NCI-H1436 treated with DMSO at 0.1 percent for 48 hours (cell line): ENCODE results near the gene NIPAL3.

Experiments
- DNase-seq: peaks from one replicate; lab custom pipeline; 2025; lab: John Stamatoyannopoulos, UW

Gene NIPAL3

DNA sequence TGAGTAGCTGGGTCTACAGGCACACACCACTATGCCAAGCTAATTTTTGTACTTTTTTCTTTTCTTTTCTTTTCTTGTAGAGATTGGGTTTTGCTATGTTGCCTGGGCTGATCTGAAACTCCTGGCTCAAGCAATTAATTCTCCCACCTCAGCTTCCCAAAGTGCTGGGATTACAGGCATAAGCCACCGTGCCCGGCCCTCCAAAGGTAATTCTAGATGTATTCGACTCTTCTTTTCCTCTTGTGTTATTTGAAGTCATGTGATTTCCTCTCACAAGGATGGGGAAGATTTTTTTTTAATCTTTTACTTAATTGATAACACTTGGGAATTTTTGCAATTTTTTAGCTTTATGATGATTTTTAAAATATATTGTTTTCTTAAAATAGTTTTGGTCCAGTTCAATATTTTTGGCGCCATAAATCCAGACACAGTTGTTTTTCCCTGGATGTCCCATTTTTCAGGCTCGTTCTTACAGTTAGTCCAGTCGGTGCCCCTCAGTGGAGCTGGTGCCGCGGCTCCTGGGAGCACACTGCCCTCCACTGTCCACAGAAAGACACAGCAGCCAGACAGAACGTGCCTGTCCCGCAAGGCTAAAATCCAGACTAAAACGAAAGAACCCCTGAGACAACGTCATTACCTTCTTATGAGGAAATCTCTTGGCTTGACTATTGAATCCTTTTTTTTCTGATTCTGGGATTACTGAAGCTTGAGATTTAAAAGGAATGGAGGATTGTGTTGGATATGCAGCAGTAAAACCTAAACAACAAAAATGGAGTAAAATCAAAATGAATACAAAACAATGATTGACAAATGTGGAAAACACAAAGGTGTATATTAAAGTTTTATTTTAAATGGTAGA, 24.4 kb upstream of the NIPAL3 start:
- DNase-seq = no peak

DNA sequence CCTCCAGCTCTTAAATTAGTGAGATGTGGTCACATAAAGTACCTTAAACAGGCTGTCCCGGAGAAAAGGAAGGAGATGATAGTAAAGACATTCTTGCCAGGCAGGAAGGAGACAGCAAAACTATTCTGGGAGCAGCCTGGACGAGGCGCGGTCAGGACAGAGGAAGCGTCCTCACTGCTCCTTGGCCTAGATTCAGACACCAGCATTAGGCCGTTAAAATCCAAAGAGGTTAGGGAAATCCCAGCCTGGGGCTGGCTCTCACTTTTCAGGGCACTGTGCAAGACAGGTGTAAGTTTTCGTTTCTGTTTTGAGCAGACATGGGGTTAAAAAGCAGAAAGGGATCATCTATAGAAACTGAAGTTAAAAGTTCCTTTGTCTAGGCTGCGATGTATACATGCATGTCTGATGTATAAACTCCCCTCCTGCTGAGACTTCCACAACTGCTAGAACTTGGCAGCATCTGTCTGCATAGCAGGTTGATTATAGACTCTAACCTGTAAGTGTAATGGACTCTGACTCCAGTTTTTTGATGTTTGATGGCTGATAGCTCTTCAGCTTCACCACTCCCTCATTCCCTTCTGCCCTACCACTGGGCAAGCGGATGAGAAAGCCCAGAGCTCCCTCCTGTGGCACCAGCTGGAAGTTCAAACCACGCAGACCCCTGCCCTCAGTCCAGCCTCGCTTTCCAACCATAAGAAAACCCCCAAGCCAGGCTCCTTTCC, 23.6 kb upstream of the NIPAL3 start:
- DNase-seq = no peak

DNA sequence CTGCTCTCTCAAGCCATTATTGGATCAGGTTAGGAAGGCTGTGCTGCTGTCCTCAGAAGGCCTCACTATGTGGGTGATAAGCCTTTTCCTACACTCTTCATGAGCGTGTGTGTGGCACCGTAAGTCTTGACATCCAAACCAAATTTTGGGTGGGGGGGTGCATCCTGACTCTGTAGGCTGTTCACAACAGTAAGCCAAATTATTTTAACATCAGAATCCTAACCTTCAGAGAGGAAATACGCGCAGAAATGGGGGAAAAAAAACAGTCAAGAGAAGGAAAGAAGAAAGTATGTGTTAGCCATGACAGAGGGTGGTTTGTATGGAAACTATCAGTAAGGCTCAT, 23.0 kb upstream of the NIPAL3 start:
- DNase-seq = no peak

DNA sequence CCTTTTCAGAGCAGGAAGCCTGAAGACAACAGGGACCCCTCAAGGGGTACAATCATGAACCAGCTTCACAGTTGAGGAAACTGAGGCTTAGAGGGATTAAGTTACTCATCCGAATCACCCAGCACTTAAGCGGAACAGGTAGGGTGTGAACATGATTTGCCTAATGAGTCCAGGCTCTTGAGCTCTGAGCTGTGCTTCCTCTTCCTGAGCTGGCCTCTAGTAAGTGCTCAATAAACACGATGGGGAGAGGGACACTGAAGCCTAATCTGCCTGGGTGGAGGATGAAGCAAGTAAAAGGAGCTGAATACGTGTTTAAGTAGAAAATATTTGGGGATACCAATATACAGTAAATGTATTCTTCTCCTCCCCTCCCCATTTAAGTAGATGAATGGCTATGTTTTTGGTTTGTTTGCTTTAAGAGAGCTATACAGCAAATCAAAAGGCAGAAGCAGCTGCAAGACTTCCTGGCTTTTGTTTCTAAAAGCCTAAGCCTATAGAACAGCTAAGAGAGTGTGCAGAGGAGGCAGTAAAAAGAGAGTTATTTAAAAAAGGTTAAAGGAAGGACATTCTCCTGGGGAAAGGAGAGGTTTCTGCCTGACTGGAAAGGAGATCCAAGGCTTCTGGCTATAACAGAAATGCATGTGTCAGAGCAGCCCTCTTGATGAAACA, 22.5 kb upstream of the NIPAL3 start:
- DNase-seq = peak; percentile 33

DNA sequence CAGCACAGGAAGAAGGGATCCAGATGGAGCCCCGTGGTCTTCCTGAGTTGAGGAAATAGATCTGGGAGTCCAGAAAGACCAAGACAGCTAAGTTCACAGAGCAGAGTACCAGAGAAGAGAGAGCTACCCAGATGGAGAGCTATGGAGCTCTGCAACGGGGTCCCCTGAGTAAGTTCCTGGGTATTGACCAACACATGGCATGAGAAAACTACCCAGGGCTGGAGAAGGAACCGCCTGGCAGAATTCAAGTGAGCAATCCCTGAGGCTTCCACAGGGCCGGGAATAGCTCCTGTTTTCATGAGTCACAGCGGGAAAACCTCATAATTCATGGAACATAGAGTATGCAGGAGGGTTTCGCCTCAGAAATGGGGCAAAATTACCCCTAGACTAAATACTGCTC, 21.7 kb upstream of the NIPAL3 start:
- no peak for DNase-seq

GRCh38 chr1:24400065-24400464, 15.5 kb upstream of the NIPAL3 start:
- no peak for DNase-seq

DNA sequence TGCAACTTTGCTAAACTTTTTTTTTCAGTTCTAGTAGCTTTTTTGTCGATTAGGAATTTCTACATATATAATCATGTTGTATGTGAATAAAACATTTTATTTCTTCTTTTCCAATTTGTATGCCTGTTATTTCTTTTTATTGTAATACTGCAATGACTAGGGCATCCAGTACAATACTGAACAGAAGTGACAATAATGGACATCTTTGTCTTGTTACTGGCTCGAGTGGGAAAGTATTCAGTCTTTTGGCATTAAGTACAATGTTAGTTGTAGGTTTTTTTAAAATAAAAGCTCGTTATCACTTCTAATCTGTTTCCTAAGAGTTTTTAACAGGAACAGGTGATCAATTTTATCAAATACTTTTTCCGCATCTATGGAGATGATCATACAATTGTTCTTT, 11.8 kb upstream of the NIPAL3 start:
- DNase-seq = no peak

DNA sequence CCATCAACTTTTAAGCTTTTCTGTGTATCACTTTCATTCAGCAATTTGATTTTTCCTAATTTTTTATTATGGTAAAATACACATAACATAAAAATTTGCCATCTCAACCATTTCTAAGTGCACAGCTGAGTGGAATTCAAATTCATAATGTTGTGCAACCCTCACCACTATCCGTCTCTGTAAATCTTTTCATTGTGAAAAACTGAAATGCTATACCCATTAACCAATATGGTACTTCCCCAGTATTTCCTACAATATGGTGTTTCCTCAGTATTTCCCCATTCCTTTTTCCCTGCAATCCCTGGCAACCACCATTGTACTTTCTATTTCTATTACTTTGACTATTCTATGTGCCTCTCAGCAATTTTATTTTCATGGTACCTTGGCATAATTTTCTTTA, 8.8 kb upstream of the NIPAL3 start:
- no peak for DNase-seq

DNA sequence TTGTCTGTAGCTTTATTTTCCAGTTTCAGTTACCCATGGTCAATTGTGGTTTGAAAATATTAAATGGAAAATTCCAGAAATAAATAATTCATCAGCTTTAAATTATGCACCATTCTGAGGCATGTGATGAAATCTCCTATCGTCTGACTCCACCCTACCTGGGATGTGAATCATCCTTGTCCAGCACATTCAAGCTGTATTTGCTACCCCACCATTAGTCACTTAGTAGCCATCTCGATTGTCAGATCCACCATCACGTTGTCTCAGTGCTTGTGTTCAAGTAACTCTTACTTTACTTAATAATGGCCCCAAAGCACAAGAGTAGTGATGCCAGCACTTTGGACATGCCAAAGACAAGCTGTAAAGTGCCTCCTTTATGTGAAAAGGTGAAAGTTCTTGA, 6.1 kb upstream of the NIPAL3 start:
- DNase-seq = no peak

DNA sequence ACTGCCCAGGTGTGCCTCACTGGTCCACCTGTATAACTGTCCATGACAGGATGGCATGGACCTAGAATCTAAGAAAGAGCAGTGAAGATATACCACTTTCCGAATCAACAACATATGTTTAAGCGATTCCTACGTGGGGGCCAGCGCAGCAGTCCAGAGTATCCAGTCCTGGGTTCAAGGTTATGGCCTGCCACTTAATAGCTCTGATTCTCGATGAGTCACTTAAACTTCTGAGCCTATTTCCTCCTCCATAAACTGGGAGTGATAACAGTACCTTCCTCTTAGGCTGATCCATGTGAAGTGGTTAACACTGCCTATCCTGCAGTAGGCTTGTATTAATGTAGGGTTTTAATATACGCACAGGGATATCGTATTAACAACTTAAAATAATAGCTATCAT, 4.9 kb upstream of the NIPAL3 start:
- no peak for DNase-seq

DNA sequence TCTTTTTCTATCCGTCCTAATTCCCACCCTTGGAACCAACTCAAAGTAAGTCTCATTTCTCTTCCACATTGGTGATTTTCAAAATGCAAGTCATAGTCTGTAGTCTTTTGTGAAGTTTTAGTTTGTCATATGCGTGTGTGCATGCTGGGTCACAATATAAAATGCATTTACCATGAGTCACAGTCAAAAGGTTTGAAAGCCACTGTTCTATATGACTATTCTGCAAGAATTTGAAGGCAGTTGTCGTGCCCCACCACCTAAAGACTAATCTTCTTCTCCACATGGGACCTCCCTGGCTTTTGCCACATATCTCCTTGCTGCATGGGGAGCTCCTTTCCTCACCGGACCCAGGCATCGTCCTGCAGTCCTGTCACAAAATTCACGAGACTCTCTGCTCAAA, 3.6 kb upstream of the NIPAL3 start:
- no peak for DNase-seq

DNA sequence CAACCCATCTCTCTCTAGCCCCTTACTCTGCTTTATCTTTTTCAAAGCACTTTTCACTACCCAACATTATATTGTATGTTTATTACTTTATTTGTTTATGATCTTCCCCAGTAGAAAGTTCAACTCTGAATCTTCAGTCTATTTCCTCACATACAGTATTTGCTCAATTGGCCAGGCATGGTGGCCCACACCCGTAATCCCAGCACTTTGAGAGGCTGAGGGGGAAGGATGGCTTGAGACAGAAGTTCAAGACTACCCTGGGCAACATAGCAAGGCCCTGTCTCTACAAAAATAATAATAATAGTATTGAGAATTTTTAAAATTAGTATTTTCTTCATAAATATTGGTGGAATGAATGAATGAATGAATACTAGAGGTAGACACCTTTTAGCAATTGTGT, 3.2 kb upstream of the NIPAL3 start:
- no peak for DNase-seq

DNA sequence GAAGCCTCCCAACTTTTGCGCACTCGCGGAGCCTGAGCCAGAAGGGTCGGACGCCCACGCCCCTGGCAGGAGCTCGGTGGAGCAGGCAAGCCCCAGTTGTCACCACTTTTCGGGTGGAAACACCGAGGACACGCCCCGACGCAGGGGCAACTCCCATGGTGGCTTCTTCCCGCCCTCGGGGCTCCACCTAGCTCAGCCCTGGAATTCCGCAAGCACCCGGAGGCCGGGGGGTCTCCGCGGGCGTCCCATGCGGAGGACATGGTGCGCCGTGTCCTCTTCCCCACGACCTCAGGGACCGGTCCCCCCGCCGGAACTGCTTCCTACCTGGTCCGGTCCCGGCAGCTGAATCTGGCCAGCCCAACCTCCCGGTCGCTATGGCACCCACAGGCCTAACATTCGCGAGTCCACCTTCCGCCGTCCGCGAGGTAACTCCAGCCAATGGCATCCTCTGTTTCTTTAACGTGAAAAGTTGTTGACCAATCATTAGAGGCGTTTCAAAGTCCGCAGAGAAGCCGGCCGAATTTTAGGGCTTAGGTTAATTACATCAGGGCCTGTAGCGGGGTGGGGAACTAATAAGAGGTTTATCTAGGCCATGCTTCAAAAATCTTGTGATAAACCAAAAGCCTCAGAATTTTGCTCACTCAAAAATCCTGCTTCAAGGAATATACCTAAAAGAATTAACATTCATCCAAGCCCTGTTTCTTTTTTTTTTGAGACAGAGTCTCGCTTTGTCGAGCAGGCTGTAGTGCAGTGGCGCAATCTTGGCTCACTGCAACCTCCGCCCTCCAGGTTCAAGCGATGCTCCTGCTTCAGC, 2.0 kb upstream of the NIPAL3 start, which contains the start of gene STPG1:
Gene STPG1, minus strand, starts transcription at position 433 of the 814 bp plus-strand sequence. CDS start 12,394 bp downstream, outside the sequence.
- peak; percentile 34 for DNase-seq

DNA sequence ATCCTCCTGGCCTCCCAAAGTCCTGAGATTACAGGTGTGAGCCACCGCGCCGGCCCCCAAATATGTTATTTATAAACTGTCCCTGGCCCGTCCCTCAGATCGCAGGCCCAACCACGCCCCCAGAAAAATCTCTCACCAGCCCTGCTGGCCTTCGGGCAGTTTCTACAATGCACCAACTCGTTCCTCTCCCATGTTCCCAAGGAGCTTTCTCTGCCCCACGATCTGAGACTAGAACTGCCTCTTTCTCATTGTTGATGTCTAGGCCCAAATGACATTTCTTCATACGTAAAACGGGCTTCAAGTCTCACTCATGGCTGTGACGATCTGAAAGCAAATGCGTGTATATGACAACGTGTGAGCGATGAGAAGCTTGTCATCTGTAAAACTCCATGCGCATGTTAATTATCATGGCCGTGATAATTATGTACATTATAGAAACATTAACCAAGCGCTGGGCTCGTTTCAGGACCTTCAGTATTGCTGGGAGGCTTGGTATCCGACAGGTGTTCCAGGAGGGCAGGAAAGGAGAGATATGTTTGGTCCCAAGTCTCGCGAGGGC, 748 bp upstream of the NIPAL3 start:
- DNase-seq = no peak

DNA sequence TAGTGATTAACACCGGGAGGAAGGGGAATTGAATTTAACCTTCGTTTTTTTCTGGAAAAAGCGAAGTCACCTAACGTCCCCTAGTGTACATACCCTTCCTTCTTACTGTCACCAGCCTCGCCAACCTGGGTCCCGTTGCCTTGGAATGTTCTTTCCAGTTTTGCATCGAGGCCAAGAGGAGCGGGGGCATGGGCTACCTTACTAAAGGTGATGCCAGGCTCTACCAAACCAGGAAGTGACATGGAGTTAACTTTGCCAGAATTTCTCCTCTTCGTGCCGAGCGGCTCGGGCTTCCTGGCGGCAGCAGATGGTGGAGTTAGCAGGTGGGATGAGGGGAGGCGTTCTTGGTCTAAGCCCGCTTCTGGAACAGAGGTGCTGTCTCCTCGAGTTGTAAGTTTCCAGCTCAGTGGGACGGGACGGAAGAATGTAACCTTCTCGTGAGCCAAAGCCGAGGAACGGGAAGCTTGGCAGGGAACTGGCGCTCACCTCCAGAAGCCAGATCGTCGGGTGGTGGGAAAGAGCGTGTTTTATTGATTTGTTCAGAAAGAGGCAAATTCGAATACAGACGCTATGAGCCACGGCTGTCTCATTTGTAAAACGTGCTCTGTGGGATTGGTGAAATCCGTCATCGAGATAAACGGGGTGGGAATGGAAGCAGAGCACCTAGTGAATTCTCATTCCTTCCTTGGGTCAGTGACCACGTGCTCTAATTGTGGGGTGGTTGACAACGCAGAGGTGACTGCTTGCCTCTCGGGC, 486 bp downstream of the NIPAL3 start:
- no peak for DNase-seq

- DNase-seq = no peak
Observed at GRCh38 chr1:24416666-24417391, 1.2 kb downstream of the NIPAL3 start.

- no peak for DNase-seq
Observed at GRCh38 chr1:24417681-24418080, 2.1 kb downstream of the NIPAL3 start.

DNA sequence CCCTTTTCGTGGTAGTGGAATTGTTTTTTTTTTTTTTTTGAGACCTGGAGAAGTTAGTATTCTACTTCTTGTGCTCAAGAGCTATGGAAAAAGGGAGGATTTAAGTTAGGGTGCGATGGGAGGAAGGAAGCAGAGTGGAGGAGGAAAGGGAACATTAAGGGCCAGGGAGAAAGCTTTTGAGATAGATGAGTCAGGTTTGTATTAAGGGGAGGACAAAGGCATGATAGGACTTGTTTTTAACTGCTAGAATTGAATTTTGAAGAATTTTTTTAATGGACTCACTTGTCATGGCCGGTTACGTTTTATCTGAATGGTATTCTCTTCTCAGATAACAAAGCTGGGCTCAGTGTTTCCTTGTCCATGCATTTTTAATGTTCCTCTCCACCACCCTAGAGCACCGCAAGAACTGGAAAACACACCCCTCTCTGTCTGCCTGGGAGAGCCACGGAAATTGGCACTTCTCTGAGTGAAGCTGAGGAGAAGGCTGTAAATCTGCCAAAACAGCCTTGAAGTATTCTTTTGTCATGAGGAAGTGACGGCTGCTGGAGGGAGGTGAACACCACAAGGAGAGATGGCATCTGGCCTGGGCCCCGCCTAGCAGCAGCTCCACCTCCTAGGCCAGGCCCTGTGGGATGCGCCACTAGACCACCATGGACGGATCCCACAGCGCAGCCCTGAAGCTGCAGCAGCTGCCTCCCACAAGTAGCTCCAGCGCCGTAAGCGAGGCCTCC, 3.5 kb downstream of the NIPAL3 start:
- peak; percentile 34 for DNase-seq

- DNase-seq = no peak
Observed at GRCh38 chr1:24420547-24420946, 4.9 kb downstream of the NIPAL3 start.

DNA sequence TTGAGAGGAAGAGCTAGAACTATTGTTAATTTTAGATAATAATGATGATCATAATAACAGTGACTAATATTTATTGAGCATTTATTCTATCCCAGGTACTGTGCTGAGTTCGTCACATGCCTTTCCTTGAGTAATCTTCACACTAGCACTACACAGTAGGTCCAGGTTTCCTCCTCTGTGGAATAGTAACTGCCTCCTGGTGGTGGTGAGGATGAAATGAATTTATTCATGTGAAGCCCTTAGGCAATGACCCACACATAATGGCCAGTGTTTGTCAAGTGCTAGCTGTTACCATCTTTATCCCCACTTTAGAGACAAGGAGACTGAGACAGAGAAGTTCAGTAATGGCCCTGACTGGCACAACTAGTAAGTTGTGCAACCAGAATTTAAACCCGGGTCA, 5.9 kb downstream of the NIPAL3 start:
- DNase-seq = no peak
